NT2/D1 (cell line): ENCODE results near the gene CCDC97.

ENCODE experiments used
- YY1 ChIP-seq: IDR thresholded peaks from 2 replicates; pipeline ENCODE4 v1.6.1; 2011; ENCODE audit not compliant: insufficient read length, insufficient read depth
- ZNF274 ChIP-seq: IDR thresholded peaks from 2 replicates; pipeline ENCODE4 v1.6.1; 2011; ENCODE audit warnings: mild to moderate bottlenecking, low read depth, low read length

DNA sequence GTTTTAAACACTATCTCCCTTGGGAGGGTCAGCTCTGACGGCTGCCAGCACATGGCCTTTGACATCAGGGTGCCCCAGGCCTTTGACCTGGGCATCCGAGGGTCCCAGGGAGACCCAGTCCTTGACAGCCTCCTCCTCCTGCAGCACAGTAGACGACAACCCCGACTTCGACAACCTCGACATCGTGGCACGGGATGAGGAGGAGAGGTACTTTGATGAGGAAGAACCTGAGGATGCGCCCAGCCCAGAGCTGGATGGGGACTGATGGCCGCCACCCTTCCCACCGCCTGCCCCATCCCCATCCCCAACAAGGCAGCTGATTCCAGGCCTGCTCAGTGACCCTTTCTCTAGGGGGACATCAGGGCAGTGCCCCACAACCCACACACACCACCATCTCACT is 12.5 kb downstream of the CCDC97 start:
- TF ChIP-seq YY1 (no peak), ZNF274 (no peak)
